Adrenal gland (tissue), 5 donors: ENCODE results near the gene DHFR2.

Experiments
- POLR2A ChIP-seq, 2 donors: fragments of 450-650 bp; IDR thresholded peaks; one replicate each; pipeline ENCODE4 v1.6.1; 2017; ENCODE audit warnings: antibody characterized with exemption in 2 of 2, mild to moderate bottlenecking in 2 of 2, moderate library complexity in 1 of 2
- TF ChIP-seq, protein P1 (sequence below), 6 experiments: fragments of 450-650 bp in 4 of 6; fragments of 200-600 bp in 2 of 6; sonication (generic) in 1 of 6; IDR thresholded peaks; 1 replicate in 5 of 6; 2 replicates in 1 of 6; pipeline versions ENCODE4 v1.5.1 to v1.8.0; 2016 to 2021; ENCODE audit warnings: antibody characterized with exemption in 6 of 6, mild to moderate bottlenecking in 2 of 6, moderate library complexity in 1 of 6
- donor health status: DM: no; HTN: no; CAD: no.

GRCh38 chr3:94071713-94072284, 9.1 kb upstream of the DHFR2 start:
- TF ChIP-seq, protein P1, sequence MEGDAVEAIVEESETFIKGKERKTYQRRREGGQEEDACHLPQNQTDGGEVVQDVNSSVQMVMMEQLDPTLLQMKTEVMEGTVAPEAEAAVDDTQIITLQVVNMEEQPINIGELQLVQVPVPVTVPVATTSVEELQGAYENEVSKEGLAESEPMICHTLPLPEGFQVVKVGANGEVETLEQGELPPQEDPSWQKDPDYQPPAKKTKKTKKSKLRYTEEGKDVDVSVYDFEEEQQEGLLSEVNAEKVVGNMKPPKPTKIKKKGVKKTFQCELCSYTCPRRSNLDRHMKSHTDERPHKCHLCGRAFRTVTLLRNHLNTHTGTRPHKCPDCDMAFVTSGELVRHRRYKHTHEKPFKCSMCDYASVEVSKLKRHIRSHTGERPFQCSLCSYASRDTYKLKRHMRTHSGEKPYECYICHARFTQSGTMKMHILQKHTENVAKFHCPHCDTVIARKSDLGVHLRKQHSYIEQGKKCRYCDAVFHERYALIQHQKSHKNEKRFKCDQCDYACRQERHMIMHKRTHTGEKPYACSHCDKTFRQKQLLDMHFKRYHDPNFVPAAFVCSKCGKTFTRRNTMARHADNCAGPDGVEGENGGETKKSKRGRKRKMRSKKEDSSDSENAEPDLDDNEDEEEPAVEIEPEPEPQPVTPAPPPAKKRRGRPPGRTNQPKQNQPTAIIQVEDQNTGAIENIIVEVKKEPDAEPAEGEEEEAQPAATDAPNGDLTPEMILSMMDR (IDR thresholded peaks at IDR 0.05): no peak
- no peak for TF ChIP-seq POLR2A (IDR thresholded peaks at IDR 0.05)
